PFSK-1 (cell line): ENCODE measurements around the gene GDI1.

Source experiments
- POLR2AphosphoS5 ChIP-seq: IDR thresholded peaks from 2 replicates; pipeline ENCODE4 v1.6.1; 2012; ENCODE audit warnings: low read depth, mild to moderate bottlenecking, control low read depth, low read length, moderate library complexity
- TAF1 ChIP-seq: IDR thresholded peaks from 2 replicates; pipeline ENCODE4 v1.6.1; 2012; ENCODE audit warnings: low read length, control low read depth, borderline replicate concordance; ENCODE audit not compliant: insufficient read depth
- TF ChIP-seq, protein P1 (sequence below), 2 experiments: IDR thresholded peaks; 2 replicates each; pipeline versions ENCODE4 v1.6.1 to v1.8.0; 2011 to 2012; ENCODE audit warnings: low read depth in 2 of 2, low read length in 2 of 2, control low read depth in 1 of 2, inconsistent platforms in 1 of 2, mild to moderate bottlenecking in 1 of 2, moderate library complexity in 1 of 2; ENCODE audit not compliant: insufficient read depth in 1 of 2

DNA sequence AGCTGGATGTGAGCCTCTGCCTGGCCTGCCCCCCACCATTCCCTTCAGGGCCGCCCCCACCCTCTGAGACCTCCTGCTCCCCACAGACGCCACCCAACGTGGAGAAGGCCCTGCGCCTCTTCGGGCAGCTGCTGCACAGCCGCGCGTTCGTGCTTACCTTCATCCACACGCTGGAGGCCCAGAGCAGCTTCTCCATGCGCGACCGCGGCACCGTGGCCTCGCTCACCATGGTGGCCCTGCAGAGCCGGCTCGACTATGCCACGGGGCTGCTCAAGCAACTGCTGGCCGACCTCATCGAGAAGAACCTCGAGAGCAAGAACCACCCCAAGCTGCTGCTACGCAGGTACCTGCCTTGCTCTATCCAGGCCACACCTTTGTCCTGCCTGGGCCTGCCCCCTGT is 31.3 kb downstream of the GDI1 start:
- TF ChIP-seq TAF1 (no peak), POLR2AphosphoS5 (no peak)
- TF ChIP-seq, protein P1, sequence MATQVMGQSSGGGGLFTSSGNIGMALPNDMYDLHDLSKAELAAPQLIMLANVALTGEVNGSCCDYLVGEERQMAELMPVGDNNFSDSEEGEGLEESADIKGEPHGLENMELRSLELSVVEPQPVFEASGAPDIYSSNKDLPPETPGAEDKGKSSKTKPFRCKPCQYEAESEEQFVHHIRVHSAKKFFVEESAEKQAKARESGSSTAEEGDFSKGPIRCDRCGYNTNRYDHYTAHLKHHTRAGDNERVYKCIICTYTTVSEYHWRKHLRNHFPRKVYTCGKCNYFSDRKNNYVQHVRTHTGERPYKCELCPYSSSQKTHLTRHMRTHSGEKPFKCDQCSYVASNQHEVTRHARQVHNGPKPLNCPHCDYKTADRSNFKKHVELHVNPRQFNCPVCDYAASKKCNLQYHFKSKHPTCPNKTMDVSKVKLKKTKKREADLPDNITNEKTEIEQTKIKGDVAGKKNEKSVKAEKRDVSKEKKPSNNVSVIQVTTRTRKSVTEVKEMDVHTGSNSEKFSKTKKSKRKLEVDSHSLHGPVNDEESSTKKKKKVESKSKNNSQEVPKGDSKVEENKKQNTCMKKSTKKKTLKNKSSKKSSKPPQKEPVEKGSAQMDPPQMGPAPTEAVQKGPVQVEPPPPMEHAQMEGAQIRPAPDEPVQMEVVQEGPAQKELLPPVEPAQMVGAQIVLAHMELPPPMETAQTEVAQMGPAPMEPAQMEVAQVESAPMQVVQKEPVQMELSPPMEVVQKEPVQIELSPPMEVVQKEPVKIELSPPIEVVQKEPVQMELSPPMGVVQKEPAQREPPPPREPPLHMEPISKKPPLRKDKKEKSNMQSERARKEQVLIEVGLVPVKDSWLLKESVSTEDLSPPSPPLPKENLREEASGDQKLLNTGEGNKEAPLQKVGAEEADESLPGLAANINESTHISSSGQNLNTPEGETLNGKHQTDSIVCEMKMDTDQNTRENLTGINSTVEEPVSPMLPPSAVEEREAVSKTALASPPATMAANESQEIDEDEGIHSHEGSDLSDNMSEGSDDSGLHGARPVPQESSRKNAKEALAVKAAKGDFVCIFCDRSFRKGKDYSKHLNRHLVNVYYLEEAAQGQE (IDR thresholded peaks at IDR 0.05; ENCODE audit: insufficient read depth in 1 of 2, low read depth in 2 of 2, low read length in 2 of 2) = no peak
